ENCODE results near the gene ZMYND10. TPM values are rescaled to one million over a fixed set of nuclear protein-coding genes. Genes with fewer than 3 reads are reported as not detected.

Gene ZMYND10
- total RNA-seq, 2 experiments from 2014 or later, result 5.0 to 5.1 TPM

DNA sequence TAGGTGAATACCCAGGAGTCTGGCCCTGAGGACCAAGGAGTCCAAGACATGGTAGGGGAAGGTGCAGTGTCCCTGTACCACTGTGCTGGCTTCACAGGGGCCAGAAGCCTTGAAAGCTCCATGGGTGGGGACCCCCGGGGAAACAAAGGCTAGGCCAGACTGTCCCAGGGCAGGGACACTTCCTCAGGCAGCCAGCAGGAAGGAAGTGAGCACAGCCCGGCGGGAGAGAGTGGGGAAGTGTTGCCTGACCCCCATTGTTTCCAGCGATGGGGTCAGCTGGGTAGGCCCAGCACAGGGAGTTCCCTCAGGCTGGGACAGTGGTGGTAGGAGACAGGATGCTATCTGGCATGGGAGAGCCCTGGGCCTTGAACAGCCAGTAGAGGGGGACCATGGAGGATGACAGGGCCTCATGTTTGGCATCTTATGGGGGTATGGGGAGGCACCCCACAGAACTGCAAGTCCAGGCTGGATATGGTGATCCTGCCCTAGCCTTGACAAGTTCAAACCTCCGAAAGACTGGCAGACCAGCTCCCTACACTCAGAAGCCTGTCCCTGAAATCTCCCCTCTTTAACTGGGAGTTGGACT, 21.8 kb downstream of the ZMYND10 start:
- peaks cover 46% of the 10 kb centered on the region for H3K4me1 Mint-ChIP-seq (ENCODE audit: low read depth)
- ChIA-PET POLR2A (interaction anchor here (0.8 to 3.8 kb wide), 5 partner anchors 11 to 31 kb away, joined by 4 to 20 read pairs (median 4); partner anchors contain the start of genes HYAL3, IFRD2 and NAA80), CTCF (interaction anchor here (0.5 to 7.4 kb wide), 21 partner anchors 8 to 1931 kb away, joined by 3 to 113 read pairs (median 7); partner anchors contain the start of genes HYAL1, HYAL3, IFRD2 and LSMEM2)
- H3K27me3 Mint-ChIP-seq (ENCODE audit: low read depth), result no peaks in the 10 kb centered on the region
- H3K4me3 Mint-ChIP-seq, result no peak overlapping the region
- peak overlapping the region; percentile 43 for H3K27ac Mint-ChIP-seq
- H3K9me3 Mint-ChIP-seq (ENCODE audit: insufficient read depth), result no peaks in the 10 kb centered on the region
- peaks cover 21% of the 10 kb centered on the region for H3K36me3 Mint-ChIP-seq (ENCODE audit: low read depth)
- no peak for DNase-seq
- no peak for ATAC-seq

DNA sequence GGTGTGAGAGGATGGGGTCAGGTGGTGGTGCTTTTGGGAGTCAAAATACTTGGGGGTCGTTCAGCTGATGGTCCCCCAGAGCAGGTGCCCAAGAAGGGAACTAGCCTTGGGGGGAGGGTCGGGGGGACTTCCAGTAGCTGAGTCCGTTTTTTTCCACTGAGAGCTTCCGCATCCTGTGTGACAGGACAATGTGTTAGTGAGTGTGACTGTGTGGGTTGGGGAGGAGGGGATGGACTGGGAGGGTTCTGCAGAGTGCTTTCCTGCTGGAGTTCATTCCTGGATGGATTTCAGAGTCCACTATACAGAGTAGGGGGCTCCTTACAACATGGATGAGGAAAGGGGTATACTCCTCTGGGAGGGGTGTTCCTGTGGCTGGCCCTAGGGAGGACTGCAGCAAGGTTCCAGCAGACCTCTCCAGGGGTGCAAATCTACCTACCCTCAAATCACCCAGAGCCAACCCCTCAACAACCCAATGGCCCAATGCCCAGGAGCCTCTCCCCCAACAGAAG, 22.4 kb downstream of the ZMYND10 start:
- POLR2A ChIA-PET, result interaction anchor here (0.8 to 3.8 kb wide), 3 partner anchors 12 to 31 kb away, joined by 4 to 20 read pairs (median 4); partner anchors contain the start of gene IFRD2
- H3K27me3 Mint-ChIP-seq (ENCODE audit: low read depth), result no peaks in the 10 kb centered on the region
- DNase-seq, result peak; percentile 20
- H3K9me3 Mint-ChIP-seq (ENCODE audit: insufficient read depth), result no peaks in the 10 kb centered on the region
- CTCF ChIA-PET, result interaction anchor here (1.1 to 7.4 kb wide), 5 partner anchors 8 to 89 kb away, joined by 4 to 113 read pairs (median 17); partner anchors contain the start of genes HYAL1, HYAL3 and NAA80
- ATAC-seq, result no peak
- H3K27ac Mint-ChIP-seq, result peak overlapping the region; percentile 43
- H3K4me3 Mint-ChIP-seq, result no peak overlapping the region
- H3K36me3 Mint-ChIP-seq (ENCODE audit: low read depth), result peaks cover 16% of the 10 kb centered on the region
- peaks cover 44% of the 10 kb centered on the region for H3K4me1 Mint-ChIP-seq (ENCODE audit: low read depth)

DNA sequence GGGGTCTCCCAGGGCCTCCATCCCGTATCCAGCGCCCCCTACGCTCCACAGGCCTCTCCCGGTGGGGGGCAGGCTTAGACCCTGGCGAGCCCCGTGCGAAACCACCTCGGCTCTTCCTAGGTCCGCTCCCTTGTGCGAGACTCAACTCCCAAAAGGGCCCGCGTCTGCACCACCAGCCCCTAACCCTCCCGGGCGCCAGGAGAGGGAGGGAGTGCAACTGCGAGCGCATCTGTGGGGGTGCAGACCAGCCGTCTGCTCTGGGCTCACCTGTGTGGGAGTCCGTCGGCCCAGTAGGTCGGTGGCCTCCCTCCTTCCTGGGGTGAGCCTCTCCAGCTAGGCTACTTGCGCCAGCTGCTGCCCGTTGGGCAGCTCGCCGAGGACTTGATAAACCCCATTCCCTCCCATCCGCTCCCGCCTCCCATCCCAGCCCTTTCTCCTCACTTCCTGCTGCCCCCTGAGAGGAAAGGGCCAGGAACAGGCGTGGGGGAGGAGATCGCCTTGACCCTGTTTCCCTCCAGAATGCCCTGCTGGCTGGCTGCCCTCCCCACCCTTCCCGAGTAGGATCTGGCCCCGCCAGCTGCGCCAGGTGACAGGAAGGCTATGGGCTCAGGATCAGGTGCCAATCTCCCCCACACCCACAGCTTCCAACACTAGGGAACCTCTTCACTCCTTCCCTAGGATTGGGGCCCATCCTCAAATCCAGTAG, 23.0 kb downstream of the ZMYND10 start, which contains the start of gene HYAL2:
Gene HYAL2 (minus strand): TSS at position 360 of the 706 bp plus-strand sequence. CDS start 2,256 bp downstream, outside the sequence.
- Mint-ChIP-seq H3K4me1 (ENCODE audit: low read depth) (peaks cover 44% of the 10 kb centered on the region), H3K36me3 (ENCODE audit: low read depth) (peaks cover 14% of the 10 kb centered on the region), H3K27ac (peak within 1 kb of the TSS; percentile 95), H3K9me3 (ENCODE audit: insufficient read depth) (no peaks in the 10 kb centered on the region), H3K4me3 (peak within 1 kb of the TSS; percentile 89), H3K27me3 (ENCODE audit: low read depth) (no peaks in the 10 kb centered on the region)
- DNase-seq (no peak), ATAC-seq (no peak)
- ChIA-PET POLR2A (interaction anchor here (0.8 to 3.8 kb wide), 5 partner anchors 12 to 30 kb away, joined by 4 to 20 read pairs (median 4); partner anchors contain the start of genes IFRD2 and RASSF1), CTCF (interaction anchor here (1.4 to 7.4 kb wide), 4 partner anchors 15 to 76 kb away, joined by 3 to 113 read pairs (median 30); partner anchors contain the start of genes HYAL1, HYAL3 and NAA80)

DNA sequence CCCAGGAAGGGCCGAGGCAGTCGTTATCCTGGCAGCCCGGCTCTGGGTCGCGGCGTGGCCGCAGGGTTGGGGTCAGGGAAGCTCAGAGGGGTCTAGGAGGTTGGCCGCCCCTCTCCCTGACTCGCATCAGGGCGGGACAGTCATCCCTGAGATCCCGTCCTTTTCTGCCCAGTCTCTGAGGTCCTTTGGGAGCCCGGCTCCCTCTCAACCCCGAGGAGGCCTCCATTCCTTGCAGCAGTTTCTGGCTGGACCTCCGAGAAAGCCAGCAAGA, 23.5 kb downstream of the ZMYND10 start:
- ChIA-PET CTCF (interaction anchor here (1.0 to 7.4 kb wide), 6 partner anchors 15 to 79 kb away, joined by 3 to 113 read pairs (median 4); partner anchors contain the start of genes HYAL1, HYAL3, NAA80 and ZMYND10), POLR2A (interaction anchor here (1.0 to 3.8 kb wide), 4 partner anchors 15 to 30 kb away, joined by 4 to 20 read pairs (median 9); partner anchors contain the start of genes HYAL3, IFRD2, NAA80 and RASSF1)
- ATAC-seq (no peak), DNase-seq (no peak)
- peak overlapping the region; percentile 89 for H3K4me3 Mint-ChIP-seq
- no peak overlapping the region for H3K27ac Mint-ChIP-seq
- H3K4me1 Mint-ChIP-seq (ENCODE audit: low read depth), result peaks cover 43% of the 10 kb centered on the region
- peaks cover 14% of the 10 kb centered on the region for H3K36me3 Mint-ChIP-seq (ENCODE audit: low read depth)
- H3K27me3 Mint-ChIP-seq (ENCODE audit: low read depth), result no peaks in the 10 kb centered on the region
- H3K9me3 Mint-ChIP-seq (ENCODE audit: insufficient read depth), result no peaks in the 10 kb centered on the region

DNA sequence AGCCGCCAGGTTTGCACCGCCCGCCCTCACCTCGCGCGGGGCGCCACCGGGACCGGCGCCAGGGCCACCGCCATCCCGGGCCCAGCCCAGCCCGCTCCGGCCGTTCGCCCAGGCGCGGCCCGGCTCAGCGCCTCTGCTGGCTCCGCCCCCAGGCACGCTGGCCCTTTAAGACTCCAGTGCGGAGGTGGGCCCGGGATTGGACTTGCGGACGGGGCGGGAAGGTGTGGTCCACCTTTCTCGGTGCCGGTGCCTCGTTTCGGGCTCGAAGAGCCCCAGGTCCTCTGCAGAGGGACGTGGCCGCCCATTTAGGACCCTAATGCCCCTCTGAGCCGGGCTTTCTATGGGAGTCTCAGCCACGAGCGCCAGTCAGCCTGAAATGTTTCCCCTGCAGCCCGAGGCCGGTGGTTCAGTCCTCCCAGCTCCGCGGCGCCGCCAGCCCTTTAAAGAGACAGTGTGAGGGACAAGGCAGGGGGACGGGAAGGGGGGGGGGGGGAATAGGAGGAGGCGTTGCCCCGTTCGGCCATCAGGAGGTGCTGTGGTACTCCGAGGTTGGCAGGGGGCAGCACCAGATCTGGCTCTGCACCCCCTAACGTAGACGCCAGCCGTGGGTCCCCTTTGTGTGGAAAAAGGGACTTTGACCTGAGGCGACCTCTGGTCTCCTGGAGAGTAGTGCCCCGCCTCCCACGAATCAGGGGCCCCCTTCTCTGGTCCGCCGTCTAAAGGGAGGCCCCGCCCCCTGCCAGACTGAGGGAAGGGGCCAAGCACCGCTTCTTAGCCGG, 24.0 kb downstream of the ZMYND10 start:
- peak; percentile 82 for ATAC-seq
- Mint-ChIP-seq H3K27me3 (ENCODE audit: low read depth) (no peaks in the 10 kb centered on the region), H3K4me1 (ENCODE audit: low read depth) (peaks cover 43% of the 10 kb centered on the region)

DNA sequence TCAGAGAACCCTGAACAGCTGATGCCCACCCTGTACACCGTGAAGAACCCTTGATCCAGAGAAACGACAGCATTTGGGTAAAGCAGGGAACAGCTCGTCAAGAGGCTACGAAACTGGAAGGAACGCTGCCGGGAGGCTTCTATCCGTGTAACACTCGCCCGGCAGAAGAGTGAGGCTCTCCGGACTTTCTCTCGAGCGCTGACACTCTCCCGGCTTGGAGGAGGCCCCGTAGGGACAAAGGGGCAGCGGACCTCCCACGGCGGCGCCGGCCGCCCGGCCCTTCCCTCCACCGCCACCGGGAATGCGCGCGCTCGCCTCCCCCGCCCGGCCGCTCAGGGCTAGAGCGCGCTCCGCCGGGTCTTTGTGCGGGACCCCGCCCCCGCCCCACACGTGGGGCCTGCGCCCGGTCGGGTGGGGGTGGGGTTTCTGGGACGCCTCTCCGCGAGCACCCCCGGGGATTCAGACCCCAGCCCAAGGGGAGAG, 24.6 kb downstream of the ZMYND10 start:
- DNase-seq, result peak; percentile 67
- Mint-ChIP-seq H3K9me3 (ENCODE audit: insufficient read depth) (no peaks in the 10 kb centered on the region), H3K4me1 (ENCODE audit: low read depth) (peaks cover 44% of the 10 kb centered on the region), H3K27ac (peak overlapping the region; percentile 82), H3K4me3 (peak overlapping the region; percentile 89), H3K36me3 (ENCODE audit: low read depth) (peaks cover 14% of the 10 kb centered on the region), H3K27me3 (ENCODE audit: low read depth) (no peaks in the 10 kb centered on the region)
- ATAC-seq, result peak; percentile 57
- ChIA-PET POLR2A (interaction anchor here (1.4 to 3.8 kb wide), 3 partner anchors 16 to 22 kb away, joined by 4 to 20 read pairs (median 14); partner anchors contain the start of genes HYAL3, NAA80 and RASSF1), CTCF (interaction anchor here (0.8 to 7.4 kb wide), 9 partner anchors 16 to 93 kb away, joined by 3 to 113 read pairs (median 3); partner anchors contain the start of genes HYAL1, HYAL3, IFRD2 and NAA80)

More for the DNA sequence above, 24.0 kb downstream of the ZMYND10 start:
- H3K27ac Mint-ChIP-seq, result peak overlapping the region; percentile 95
- H3K4me3 Mint-ChIP-seq, result peak overlapping the region; percentile 89
- H3K9me3 Mint-ChIP-seq (ENCODE audit: insufficient read depth), result no peaks in the 10 kb centered on the region
- ChIA-PET CTCF (interaction anchor here (0.8 to 7.4 kb wide), 8 partner anchors 15 to 93 kb away, joined by 3 to 113 read pairs (median 4); partner anchors contain the start of genes HYAL1, HYAL3, IFRD2 and NAA80), POLR2A (interaction anchor here (1.0 to 3.8 kb wide), 4 partner anchors 16 to 29 kb away, joined by 4 to 20 read pairs (median 9); partner anchors contain the start of genes HYAL3, IFRD2, NAA80 and RASSF1)
- H3K36me3 Mint-ChIP-seq (ENCODE audit: low read depth), result peaks cover 14% of the 10 kb centered on the region
- peak; percentile 88 for DNase-seq

DNA sequence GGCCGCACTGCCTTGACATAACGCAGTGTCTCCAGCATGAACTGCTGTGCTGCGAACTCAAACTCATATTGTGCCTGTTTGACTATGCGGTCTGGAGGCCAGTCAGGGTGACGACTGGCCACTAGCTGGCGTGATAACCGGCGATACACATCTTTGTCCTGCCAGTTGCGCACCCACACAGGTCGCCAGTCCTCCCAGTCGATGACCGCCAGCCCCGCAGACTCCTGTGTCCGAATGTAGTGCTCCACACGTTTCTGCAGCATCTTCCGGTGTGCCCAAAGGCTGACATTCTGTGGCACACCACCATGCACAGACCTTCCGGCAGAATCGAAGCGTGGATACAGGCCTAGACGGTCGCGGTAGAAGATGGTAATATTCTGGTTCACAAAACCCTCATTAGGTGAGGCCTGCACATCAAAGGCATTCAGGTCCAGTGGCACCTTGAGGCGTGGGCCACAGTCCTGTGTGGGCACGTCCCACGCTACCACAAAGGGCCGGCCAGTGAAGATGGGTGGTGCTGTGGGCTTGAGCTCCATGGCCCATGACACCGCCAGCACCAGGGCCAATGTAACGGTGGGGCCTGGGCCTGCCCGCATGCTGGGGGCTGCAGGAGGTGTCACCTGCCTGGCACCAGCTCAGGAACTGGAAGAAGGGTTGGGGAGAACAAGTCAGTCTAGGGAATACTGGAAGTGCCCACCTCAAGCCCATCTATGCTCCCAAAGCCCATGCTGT, 25.5 kb downstream of the ZMYND10 start:
- Mint-ChIP-seq H3K27me3 (ENCODE audit: low read depth) (no peaks in the 10 kb centered on the region), H3K36me3 (ENCODE audit: low read depth) (peaks cover 14% of the 10 kb centered on the region), H3K4me3 (peak overlapping the region; percentile 89), H3K9me3 (ENCODE audit: insufficient read depth) (no peaks in the 10 kb centered on the region), H3K4me1 (ENCODE audit: low read depth) (peaks cover 50% of the 10 kb centered on the region), H3K27ac (no peak overlapping the region)
- ChIA-PET POLR2A (interaction anchor here (3.3 to 3.5 kb wide), 2 partner anchors 8 to 21 kb away, joined by 13 to 14 read pairs; partner anchors contain the start of genes HYAL3, NAA80 and TUSC2), CTCF (interaction anchor here (1.0 to 7.4 kb wide), 6 partner anchors 8 to 93 kb away, joined by 3 to 113 read pairs (median 6); partner anchors contain the start of genes HYAL1, HYAL3, IFRD2 and NAA80)
- DNase-seq, result no peak
- ATAC-seq, result no peak

DNA sequence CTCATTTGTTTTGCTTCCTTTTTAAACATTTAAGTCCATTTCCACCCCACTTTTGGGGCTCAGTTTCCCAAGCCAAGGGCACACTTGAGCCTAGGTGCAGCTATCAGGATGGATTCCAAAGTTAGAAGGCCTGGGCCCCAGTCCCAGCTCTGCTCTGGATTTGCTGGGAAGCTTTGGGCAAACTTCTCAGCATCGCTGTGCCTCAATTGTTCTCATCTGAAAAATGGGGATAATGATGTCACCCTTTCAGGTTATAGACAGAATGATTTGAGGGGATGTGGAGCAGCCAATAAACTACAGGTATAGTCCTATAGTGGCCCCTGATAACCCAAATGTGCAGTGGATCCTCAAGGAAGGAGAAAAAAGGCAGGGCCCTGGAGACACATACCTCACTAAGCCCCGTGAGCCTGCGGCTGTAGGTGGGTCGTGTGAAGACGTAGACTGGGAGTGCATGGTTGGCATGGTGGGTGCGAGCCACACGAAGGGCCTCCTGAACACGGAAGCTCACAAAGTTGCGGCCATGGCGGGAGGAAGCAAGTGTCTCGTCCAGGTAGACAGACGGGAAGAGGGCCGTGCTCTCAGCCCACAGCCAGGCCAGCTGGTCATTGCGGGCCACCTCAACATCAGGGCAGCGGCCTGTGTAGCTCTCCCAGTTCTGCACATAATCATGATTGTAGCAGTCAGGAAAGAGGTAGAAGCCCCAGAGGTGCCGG, 26.2 kb downstream of the ZMYND10 start:
- Mint-ChIP-seq H3K36me3 (ENCODE audit: low read depth) (peaks cover 8% of the 10 kb centered on the region), H3K27ac (no peak overlapping the region), H3K27me3 (ENCODE audit: low read depth) (no peaks in the 10 kb centered on the region), H3K4me3 (peak overlapping the region; percentile 6), H3K4me1 (ENCODE audit: low read depth) (peaks cover 47% of the 10 kb centered on the region), H3K9me3 (ENCODE audit: insufficient read depth) (no peaks in the 10 kb centered on the region)
- POLR2A ChIA-PET, result interaction anchor here (1.3 to 3.5 kb wide), 4 partner anchors 9 to 20 kb away, joined by 4 to 14 read pairs (median 11); partner anchors contain the start of genes HYAL3, NAA80 and TUSC2
- CTCF ChIA-PET, result interaction anchor here (1.9 to 7.4 kb wide), 3 partner anchors 8 to 92 kb away, joined by 5 to 113 read pairs (median 5); partner anchors contain the start of genes HYAL1, HYAL3, NAA80 and TUSC2
- ATAC-seq, result no peak
- no peak for DNase-seq

DNA sequence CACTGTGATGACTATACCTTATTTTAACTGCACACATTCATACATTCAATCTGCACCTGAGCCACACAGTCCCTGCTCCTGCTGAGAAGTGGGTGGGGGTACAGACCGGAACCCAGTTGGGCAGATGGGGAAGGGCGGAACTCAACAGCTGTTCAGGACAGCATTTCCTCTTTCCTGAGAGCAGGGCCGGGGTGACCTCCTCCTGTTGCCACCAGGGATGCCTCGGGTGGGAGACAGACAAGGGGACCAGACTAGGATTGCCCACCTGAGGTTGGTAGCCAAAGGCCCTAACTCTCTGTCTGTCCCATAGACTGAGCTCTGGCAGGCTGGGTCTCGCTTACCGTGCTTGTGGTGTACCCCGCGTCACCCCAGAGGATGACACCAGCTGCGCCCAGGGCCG, 26.9 kb downstream of the ZMYND10 start:
- no peak overlapping the region for H3K27ac Mint-ChIP-seq
- DNase-seq (no peak), ATAC-seq (no peak)
- H3K27me3 Mint-ChIP-seq (ENCODE audit: low read depth), result no peaks in the 10 kb centered on the region
- H3K4me1 Mint-ChIP-seq (ENCODE audit: low read depth), result peaks cover 43% of the 10 kb centered on the region
- peaks cover 8% of the 10 kb centered on the region for H3K36me3 Mint-ChIP-seq (ENCODE audit: low read depth)
- no peak overlapping the region for H3K4me3 Mint-ChIP-seq
- CTCF ChIA-PET, result interaction anchor here (1.9 to 7.4 kb wide), 3 partner anchors 9 to 92 kb away, joined by 5 to 113 read pairs (median 5); partner anchors contain the start of genes HYAL1, HYAL3, NAA80 and TUSC2
- POLR2A ChIA-PET, result interaction anchor here (1.3 to 3.5 kb wide), 4 partner anchors 9 to 19 kb away, joined by 4 to 14 read pairs (median 11); partner anchors contain the start of genes HYAL3, NAA80 and TUSC2
- H3K9me3 Mint-ChIP-seq (ENCODE audit: insufficient read depth), result no peaks in the 10 kb centered on the region

Measured in activated CD8-positive, alpha-beta T cell treated with anti-CD3 and anti-CD28 coated beads, Interleukin-2, amount 10 ng/mL, durations not matched to agents 7 days and 5 days (primary cell).